Stimulated activated CD4-positive, alpha-beta T cell treated with anti-CD3 and anti-CD28 coated beads, Interleukin-1b, Interleukin-23, amount 100 ng/mL, for 48 hours (primary cell): ENCODE measurements around the gene PIP5K1B.
"Not testable (repeated sequence)": the region's sequence is repeated elsewhere in the genome, so short reads cannot be mapped to it uniquely, and the experiment has no call there.

Source experiments
- DNase-seq: peaks from one replicate; pipeline ENCODE4 v3.0.0-alpha.2; 2020

PIP5K1B gene

DNA sequence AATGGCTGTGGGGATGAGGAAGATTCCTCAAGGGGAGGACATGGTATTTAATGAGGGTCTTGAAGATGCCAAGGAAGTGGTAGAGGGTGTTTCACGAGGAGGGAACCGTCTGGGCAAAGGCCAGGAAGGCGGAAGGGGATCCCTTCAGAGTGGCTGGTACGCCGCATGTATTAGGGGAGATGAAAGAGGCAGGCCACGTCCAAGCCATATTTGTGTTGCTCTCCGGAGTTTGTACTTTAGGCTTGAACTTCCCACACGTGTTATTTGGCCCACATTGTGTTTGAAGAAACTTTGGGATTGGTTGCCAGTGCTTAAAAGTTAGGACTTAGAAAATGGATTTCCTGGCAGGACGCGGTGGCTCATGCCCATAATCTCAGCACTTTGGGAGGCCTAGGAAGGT is 331.8 kb downstream of the PIP5K1B start:
- DNase-seq: no peak

- no peak for DNase-seq
Measured at GRCh38 chr9:69040646-69041045, 335.6 kb downstream of the PIP5K1B start.

DNA sequence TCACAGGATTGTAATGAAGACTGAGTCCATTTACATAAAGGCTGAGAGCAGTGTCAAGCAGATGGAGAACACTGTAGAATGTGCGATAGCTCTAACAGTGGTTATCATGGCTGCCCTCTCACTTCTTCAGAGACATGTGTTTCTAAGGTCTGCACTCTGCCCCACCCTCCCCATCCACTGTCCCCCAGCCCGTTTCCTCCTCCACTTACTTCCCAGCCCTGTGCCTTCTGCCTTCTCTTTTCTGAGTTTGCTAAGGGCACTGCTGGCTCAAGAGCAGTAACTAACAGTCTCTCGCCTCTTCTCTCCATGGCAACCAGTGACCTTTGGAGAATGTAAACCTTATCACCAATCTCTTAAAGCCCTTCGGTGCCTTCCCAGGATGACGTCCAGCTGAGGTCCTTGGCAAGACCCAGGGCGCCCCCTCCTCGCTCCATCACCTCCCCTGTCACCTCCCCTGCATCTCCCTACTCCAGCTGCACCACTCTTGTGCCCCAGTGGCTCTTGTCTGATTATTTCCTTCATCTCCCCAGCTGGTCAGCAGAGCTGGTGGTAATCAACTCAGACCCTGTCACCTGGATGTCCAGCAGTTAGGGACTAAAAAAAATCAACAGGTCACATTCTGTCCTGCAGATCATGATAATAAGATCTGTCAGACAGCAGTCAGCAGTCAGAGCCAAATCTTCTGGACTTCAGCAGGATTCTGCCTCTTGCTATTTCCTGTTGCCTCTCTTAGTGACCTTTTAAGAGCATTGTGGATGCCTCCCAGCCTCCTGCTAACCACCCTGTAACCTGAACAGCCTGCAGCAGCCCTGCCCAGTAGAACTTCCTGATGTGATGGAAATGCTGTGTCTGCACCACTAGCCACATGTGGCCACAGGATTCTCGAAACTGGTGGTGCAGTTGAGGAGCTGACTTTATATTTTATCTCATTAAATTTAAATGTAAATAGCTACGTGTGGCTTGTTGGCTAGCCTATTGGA is 339.5 kb downstream of the PIP5K1B start:
- no peak for DNase-seq

DNA sequence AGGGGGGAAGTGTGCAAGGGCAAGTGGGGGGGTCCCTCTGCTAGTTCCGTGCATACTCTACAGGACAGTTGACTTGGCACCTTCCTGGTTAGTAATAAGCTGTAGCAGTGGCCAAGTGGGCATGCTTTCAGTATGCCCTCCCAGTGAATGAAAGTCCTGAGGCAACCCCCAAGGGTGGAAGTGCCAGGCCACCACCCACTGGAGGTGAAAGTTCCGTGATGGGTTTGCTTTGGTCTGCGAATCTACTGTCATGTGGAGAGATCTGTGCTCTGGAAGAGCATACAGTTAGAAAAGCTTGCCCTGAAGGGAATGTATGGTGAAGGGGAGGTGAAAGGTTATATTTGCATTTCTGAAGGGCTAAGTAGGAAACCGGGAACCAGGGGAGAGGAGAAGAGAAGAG is 340.8 kb downstream of the PIP5K1B start:
- no peak for DNase-seq

DNA sequence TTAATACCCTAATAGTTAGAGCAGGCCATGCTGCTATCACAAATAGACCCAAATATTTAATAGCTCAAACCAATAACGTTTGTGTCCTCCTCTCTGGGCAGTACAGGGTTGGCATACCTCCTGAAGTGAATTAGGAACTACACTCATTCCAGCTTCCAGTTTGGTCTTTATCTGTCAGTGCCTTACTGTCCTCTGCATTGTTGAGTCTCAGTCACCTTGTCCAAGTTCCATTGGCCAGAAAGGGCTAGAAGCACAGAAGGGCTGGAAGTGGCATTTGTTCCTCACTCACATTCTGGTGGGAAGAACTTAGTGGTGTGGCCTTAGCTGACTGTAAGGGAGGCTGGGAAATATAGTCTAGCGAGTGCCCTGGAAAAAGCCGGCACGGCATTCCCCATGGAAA is 341.7 kb downstream of the PIP5K1B start:
- DNase-seq: no peak

DNA sequence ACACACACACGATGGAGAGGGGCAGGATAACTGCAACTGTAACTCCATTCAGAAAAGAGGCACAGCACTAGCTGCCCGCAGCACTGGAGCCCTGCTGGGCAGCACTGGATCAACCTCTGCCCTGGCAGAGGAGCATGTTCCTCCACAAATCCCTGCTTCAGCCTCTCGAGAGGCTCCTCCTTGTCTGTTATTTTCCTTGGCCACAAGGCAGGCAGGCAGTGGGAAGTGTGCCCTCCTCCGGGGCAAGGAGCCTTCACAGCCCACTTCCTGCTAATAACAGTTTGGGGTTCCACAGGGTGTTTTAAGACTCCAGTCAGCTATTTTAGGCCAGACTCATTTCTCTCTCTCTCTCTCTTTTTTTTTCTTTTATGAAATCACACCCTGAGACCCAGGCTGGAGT is 342.3 kb downstream of the PIP5K1B start:
- DNase-seq: no peak

DNA sequence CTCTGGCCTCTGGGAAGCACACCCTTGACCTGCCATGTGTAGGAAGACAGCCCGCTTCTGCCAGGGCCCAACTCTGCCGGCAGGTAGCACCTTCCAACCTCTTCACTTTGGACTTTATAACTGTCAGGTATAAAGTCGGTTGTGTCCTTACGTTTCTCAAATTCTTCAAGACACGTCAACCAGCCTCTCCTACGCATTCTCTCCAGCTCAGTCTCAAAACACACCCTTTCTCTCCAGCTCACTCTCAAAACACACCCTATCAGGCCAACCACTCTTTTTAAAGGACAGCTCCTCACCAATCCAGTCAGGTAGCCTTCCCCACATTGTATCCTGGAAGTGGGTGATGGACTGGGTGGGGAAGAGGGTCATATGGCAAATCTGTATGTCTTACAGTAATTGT is 344.1 kb downstream of the PIP5K1B start:
- DNase-seq: no peak

- DNase-seq: not testable (repeated sequence)
Measured at GRCh38 chr9:69050936-69051335, 345.9 kb downstream of the PIP5K1B start.

GRCh38 chr9:69054989-69055388 is 349.9 kb downstream of the PIP5K1B start:
- DNase-seq: no peak

DNA sequence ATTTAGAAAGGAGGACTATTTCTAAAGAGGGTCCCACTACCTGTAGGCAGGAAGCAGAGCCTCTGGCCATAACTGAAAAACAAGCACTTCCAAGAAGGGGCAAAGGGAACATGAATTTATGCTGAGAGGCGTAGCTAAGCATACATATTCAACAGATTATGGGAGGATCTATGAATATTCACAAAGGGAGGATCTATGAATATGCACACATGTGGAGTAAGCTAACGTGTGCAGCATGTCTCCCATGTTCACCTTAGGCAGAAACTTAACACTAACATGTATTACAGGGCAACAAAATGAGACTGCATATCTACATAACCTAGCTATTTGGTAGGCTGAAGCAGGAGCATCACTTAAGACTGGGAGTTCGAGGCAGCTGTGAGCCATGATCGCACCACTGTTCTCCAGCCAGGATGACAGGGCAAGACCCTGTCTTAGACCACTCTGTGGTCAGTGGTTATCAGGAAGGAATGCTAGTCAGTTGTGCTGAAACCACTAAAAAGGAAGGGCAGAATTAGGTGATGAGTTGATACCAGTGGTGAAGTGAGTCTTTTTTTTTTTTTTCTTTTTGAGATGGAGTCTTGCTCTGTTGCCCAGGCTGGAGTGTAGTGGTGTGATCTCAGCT is 351.3 kb downstream of the PIP5K1B start:
- DNase-seq: no peak

- DNase-seq: no peak
Measured at GRCh38 chr9:69058101-69058500, 353.1 kb downstream of the PIP5K1B start.
